ENCODE measurements around the gene TRAPPC3L.
"Not testable (repeated sequence)": the region's sequence is repeated elsewhere in the genome, so short reads cannot be mapped to it uniquely, and the experiment has no call there.

The TRAPPC3L gene

GRCh38 chr6:116514111-116514510, 31.4 kb downstream of the TRAPPC3L start:
- H3K27me3 ChIP-seq (ENCODE audit: control insufficient read depth in 1 of 2, insufficient read depth in 2 of 2, low read length in 2 of 2), result no peaks in the 10 kb centered on the region
- H3K4me3 ChIP-seq (ENCODE audit: low read length in 2 of 2), result peak overlapping the region in 1 of 2 donors; percentile 40
- H3K36me3 ChIP-seq (ENCODE audit: control insufficient read depth in 2 of 2, insufficient read depth in 2 of 2, low read length in 2 of 2), result peaks cover 0 to 9% of the 10 kb centered on the region in 2 donors
- no peak overlapping the region for H3K9ac ChIP-seq (ENCODE audit: low read length in 2 of 2)
- H3K27ac ChIP-seq (ENCODE audit: low read length), result no peak overlapping the region
- H3K9me3 ChIP-seq (ENCODE audit: control insufficient read depth in 2 of 2, low read length in 2 of 2), result no peaks in the 10 kb centered on the region
- peaks cover 10% of the 10 kb centered on the region for H3K4me1 ChIP-seq (ENCODE audit: control insufficient read depth, insufficient read depth, low read length)

DNA sequence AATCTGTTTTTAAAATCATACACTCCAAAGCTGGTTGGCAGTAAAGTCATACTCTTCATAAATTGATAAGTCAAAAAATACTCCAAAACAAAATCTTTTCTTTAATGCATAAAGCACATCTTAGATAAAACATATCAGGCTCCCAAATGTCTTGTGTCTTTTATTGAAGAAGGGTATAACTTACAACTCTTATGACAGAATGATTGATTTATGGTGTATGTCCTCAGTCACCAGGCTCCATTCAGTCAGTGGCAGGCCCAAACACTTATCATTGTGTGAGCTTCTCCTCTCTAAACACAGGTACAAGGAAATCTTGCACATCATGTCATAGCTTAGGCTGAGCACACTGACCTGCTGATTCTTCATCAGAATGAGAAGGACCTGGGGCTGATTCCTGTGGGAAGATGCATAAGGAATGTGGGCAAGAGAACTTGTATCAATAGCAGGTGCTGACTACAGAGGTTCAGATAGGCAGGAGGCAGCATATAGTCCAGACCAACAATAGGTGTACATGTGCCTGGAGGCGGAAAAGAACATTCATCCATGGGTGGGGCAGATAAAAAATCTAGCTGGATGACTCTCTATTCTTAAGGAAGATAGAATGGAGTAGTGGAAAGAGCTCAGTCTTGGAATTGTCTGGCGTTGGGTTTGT, 32.1 kb downstream of the TRAPPC3L start:
- Histone ChIP-seq H3K9me3 (ENCODE audit: control insufficient read depth in 2 of 2, low read length in 2 of 2) (no peaks in the 10 kb centered on the region), H3K27ac (ENCODE audit: low read length) (no peak overlapping the region), H3K36me3 (ENCODE audit: control insufficient read depth in 2 of 2, insufficient read depth in 2 of 2, low read length in 2 of 2) (peaks cover 0 to 9% of the 10 kb centered on the region in 2 donors), H3K4me1 (ENCODE audit: control insufficient read depth, insufficient read depth, low read length) (peaks cover 10% of the 10 kb centered on the region), H3K4me3 (ENCODE audit: low read length in 2 of 2) (peak overlapping the region; percentile 67 to 77), H3K9ac (ENCODE audit: low read length in 2 of 2) (peak overlapping the region in 1 of 2 donors; percentile 4), H3K27me3 (ENCODE audit: control insufficient read depth in 1 of 2, insufficient read depth in 2 of 2, low read length in 2 of 2) (no peaks in the 10 kb centered on the region)

DNA sequence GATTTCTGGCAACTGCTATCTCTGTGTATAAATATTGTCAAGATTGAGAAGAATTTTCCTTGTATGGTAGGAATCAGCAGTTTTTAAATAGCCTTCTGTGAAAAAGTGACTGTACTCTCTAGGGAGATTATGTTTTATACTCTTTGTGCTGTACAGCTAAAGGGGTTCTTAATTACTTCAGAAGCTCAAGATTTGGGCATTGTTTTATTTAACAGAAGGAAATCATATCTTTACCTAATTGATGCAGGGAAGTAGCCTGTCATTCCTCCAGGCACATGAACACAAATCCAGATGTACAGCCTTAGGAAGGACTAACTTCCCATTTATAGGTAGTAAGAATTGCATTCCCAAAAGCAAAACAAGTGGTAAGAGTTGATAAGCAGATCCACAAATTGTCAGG, 32.8 kb downstream of the TRAPPC3L start:
- Histone ChIP-seq H3K4me3 (ENCODE audit: low read length in 2 of 2) (peak overlapping the region; percentile 67 to 77), H3K36me3 (ENCODE audit: control insufficient read depth in 2 of 2, insufficient read depth in 2 of 2, low read length in 2 of 2) (peaks cover 0 to 7% of the 10 kb centered on the region in 2 donors), H3K9ac (ENCODE audit: low read length in 2 of 2) (peak overlapping the region in 1 of 2 donors; percentile 4), H3K9me3 (ENCODE audit: control insufficient read depth in 2 of 2, low read length in 2 of 2) (no peaks in the 10 kb centered on the region), H3K4me1 (ENCODE audit: control insufficient read depth, insufficient read depth, low read length) (peaks cover 10% of the 10 kb centered on the region), H3K27me3 (ENCODE audit: control insufficient read depth in 1 of 2, insufficient read depth in 2 of 2, low read length in 2 of 2) (no peaks in the 10 kb centered on the region), H3K27ac (ENCODE audit: low read length) (no peak overlapping the region)

- no peaks in the 10 kb centered on the region for H3K27me3 ChIP-seq (ENCODE audit: control insufficient read depth in 1 of 2, insufficient read depth in 2 of 2, low read length in 2 of 2)
- peak overlapping the region; percentile 67 to 77 for H3K4me3 ChIP-seq (ENCODE audit: low read length in 2 of 2)
- H3K9me3 ChIP-seq (ENCODE audit: control insufficient read depth in 2 of 2, low read length in 2 of 2), result no peaks in the 10 kb centered on the region
- H3K36me3 ChIP-seq (ENCODE audit: control insufficient read depth in 2 of 2, insufficient read depth in 2 of 2, low read length in 2 of 2), result peaks cover 0 to 7% of the 10 kb centered on the region in 2 donors
- H3K4me1 ChIP-seq (ENCODE audit: control insufficient read depth, insufficient read depth, low read length), result peaks cover 10% of the 10 kb centered on the region
- peak overlapping the region; percentile 4 to 74 for H3K9ac ChIP-seq (ENCODE audit: low read length in 2 of 2)
- peak overlapping the region; percentile 82 for H3K27ac ChIP-seq (ENCODE audit: low read length)
These were observed 33.3 kb downstream of the TRAPPC3L start for GRCh38 chr6:116512111-116512559.

- Histone ChIP-seq H3K9ac (ENCODE audit: low read length in 2 of 2) (peak within 1 kb of the TSS; percentile 4 to 74), H3K4me1 (ENCODE audit: control insufficient read depth, insufficient read depth, low read length) (peaks cover 10% of the 10 kb centered on the region), H3K27me3 (ENCODE audit: control insufficient read depth in 1 of 2, insufficient read depth in 2 of 2, low read length in 2 of 2) (no peaks in the 10 kb centered on the region), H3K36me3 (ENCODE audit: control insufficient read depth in 2 of 2, insufficient read depth in 2 of 2, low read length in 2 of 2) (peaks cover 0 to 7% of the 10 kb centered on the region in 2 donors), H3K27ac (ENCODE audit: low read length) (peak within 1 kb of the TSS; percentile 82), H3K9me3 (ENCODE audit: control insufficient read depth in 2 of 2, low read length in 2 of 2) (no peaks in the 10 kb centered on the region), H3K4me3 (ENCODE audit: low read length in 2 of 2) (peak within 1 kb of the TSS; percentile 67 to 77)
These were observed 33.9 kb downstream of the TRAPPC3L start, which contains the start of gene CALHM5 for GRCh38 chr6:116511424-116512110. Gene CALHM5, plus strand, starts transcription at chr6:116511639. Its CDS starts 58 bp downstream, at chr6:116511697.

DNA sequence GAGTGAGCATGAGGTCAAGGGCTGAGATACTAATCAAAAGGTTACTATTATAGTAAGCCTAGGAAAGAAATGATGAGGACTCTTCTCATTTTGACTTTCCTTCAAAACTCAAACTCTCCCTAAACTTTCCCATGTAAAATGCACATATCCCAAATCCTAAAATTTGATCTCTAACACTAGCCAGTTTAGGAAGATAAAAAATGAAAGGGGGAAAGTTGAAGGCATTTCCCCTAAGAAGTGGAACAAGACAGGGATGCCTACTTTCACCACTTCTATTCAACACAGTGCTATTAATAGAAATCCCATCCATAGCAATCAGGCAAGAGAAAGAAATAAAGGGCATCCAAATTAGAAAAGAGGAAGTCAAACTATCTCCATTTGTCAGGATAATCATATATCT, 37.0 kb downstream of the TRAPPC3L start:
- Histone ChIP-seq H3K9ac (ENCODE audit: low read length in 2 of 2) (no peak overlapping the region), H3K27ac (ENCODE audit: low read length) (no peak overlapping the region), H3K4me1 (ENCODE audit: control insufficient read depth, insufficient read depth, low read length) (peaks cover 8% of the 10 kb centered on the region), H3K4me3 (ENCODE audit: low read length in 2 of 2) (no peak overlapping the region), H3K9me3 (ENCODE audit: control insufficient read depth in 2 of 2, low read length in 2 of 2) (no peaks in the 10 kb centered on the region), H3K27me3 (ENCODE audit: control insufficient read depth in 1 of 2, insufficient read depth in 2 of 2, low read length in 2 of 2) (no peaks in the 10 kb centered on the region), H3K36me3 (ENCODE audit: control insufficient read depth in 2 of 2, insufficient read depth in 2 of 2, low read length in 2 of 2) (no peaks in the 10 kb centered on the region)

GRCh38 chr6:116507324-116507723, 38.2 kb downstream of the TRAPPC3L start:
- Histone ChIP-seq H3K36me3 (ENCODE audit: control insufficient read depth in 2 of 2, insufficient read depth in 2 of 2, low read length in 2 of 2) (no peaks in the 10 kb centered on the region), H3K4me3 (ENCODE audit: low read length in 2 of 2) (no peak overlapping the region), H3K9me3 (ENCODE audit: control insufficient read depth in 2 of 2, low read length in 2 of 2) (no peaks in the 10 kb centered on the region), H3K4me1 (ENCODE audit: control insufficient read depth, insufficient read depth, low read length) (peaks cover 6% of the 10 kb centered on the region), H3K9ac (ENCODE audit: low read length in 2 of 2) (no peak overlapping the region), H3K27me3 (ENCODE audit: control insufficient read depth in 1 of 2, insufficient read depth in 2 of 2, low read length in 2 of 2) (no peaks in the 10 kb centered on the region), H3K27ac (ENCODE audit: low read length) (no peak overlapping the region)

GRCh38 chr6:116500969-116501433, 44.5 kb downstream of the TRAPPC3L start:
- H3K4me3 ChIP-seq (ENCODE audit: low read length in 2 of 2), result no peak overlapping the region
- peaks cover 0 to 9% of the 10 kb centered on the region in 2 donors for H3K27me3 ChIP-seq (ENCODE audit: control insufficient read depth in 1 of 2, insufficient read depth in 2 of 2, low read length in 2 of 2)
- H3K9me3 ChIP-seq (ENCODE audit: control insufficient read depth in 2 of 2, low read length in 2 of 2), result no peaks in the 10 kb centered on the region
- H3K9ac ChIP-seq (ENCODE audit: low read length in 2 of 2), result no peak overlapping the region
- no peak overlapping the region for H3K27ac ChIP-seq (ENCODE audit: low read length)
- no peaks in the 10 kb centered on the region for H3K4me1 ChIP-seq (ENCODE audit: control insufficient read depth, insufficient read depth, low read length)
- H3K36me3 ChIP-seq (ENCODE audit: control insufficient read depth in 2 of 2, insufficient read depth in 2 of 2, low read length in 2 of 2), result no peaks in the 10 kb centered on the region

DNA sequence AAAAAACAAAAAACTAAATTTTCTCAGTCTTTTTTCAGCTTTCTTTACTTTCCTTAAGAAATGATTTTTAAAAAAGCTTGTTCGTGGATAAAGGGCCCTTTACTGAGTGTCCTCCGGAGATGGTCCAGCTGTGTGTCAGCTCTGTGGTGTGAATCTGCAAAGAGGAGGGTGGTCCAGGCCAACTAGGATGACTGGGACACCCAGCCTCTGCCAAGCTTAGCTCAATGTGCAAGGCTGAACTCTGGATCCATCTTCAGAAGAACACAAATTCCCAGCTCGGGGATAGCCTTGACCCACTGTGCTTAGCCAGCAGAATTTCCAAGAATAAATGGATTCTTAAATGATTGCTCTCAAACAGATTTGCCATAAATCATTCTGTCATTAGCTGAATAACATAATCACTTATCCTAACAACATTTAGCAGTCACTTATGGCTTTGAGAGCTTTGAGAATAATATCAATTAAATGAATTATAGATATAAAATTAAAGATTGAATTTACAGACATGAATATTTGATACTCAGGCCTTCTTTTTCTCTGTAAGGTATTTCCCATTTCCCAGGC, 48.3 kb downstream of the TRAPPC3L start:
- Histone ChIP-seq H3K27ac (ENCODE audit: low read length) (no peak overlapping the region), H3K36me3 (ENCODE audit: control insufficient read depth in 2 of 2, insufficient read depth in 2 of 2, low read length in 2 of 2) (no peaks in the 10 kb centered on the region), H3K9me3 (ENCODE audit: control insufficient read depth in 2 of 2, low read length in 2 of 2) (no peaks in the 10 kb centered on the region), H3K4me3 (ENCODE audit: low read length in 2 of 2) (no peak overlapping the region), H3K27me3 (ENCODE audit: control insufficient read depth in 1 of 2, insufficient read depth in 2 of 2, low read length in 2 of 2) (peaks cover 0 to 9% of the 10 kb centered on the region in 2 donors), H3K4me1 (ENCODE audit: control insufficient read depth, insufficient read depth, low read length) (no peaks in the 10 kb centered on the region), H3K9ac (ENCODE audit: low read length in 2 of 2) (no peak overlapping the region)

- not testable (repeated sequence) for H3K9ac ChIP-seq (ENCODE audit: low read length in 2 of 2); H3K27ac ChIP-seq (ENCODE audit: low read length); H3K36me3 ChIP-seq (ENCODE audit: control insufficient read depth in 2 of 2, insufficient read depth in 2 of 2, low read length in 2 of 2); H3K4me3 ChIP-seq (ENCODE audit: low read length in 2 of 2); H3K9me3 ChIP-seq (ENCODE audit: control insufficient read depth in 2 of 2, low read length in 2 of 2); H3K27me3 ChIP-seq (ENCODE audit: control insufficient read depth in 1 of 2, insufficient read depth in 2 of 2, low read length in 2 of 2); H3K4me1 ChIP-seq (ENCODE audit: control insufficient read depth, insufficient read depth, low read length)
These were observed 50.3 kb downstream of the TRAPPC3L start for GRCh38 chr6:116495161-116495560.

Data from stomach smooth muscle (tissue), 2 donors.